GM21381 (cell line): ENCODE measurements around the gene KREMEN1.
A peak's percentile ranks its signal among the peaks of the same experiment; 100 is the strongest.

ENCODE experiments used
- ATAC-seq: cut with Tn5 transposase; IDR thresholded peaks from one replicate; pipeline ENCODE4 v1.9.1; 2021; ENCODE audit warnings: mild to moderate bottlenecking, moderate library complexity; ENCODE audit not compliant: unreplicated experiment

Gene KREMEN1

GRCh38 chr22:29148036-29148435, 75.2 kb downstream of the KREMEN1 start:
- no peak for ATAC-seq

- no peak for ATAC-seq
These were observed 76.0 kb downstream of the KREMEN1 start for GRCh38 chr22:29148826-29149225.

GRCh38 chr22:29149841-29150555, 77.2 kb downstream of the KREMEN1 start:
- ATAC-seq = no peak

GRCh38 chr22:29150701-29151100, 77.9 kb downstream of the KREMEN1 start:
- no peak for ATAC-seq

GRCh38 chr22:29151316-29151715, 78.5 kb downstream of the KREMEN1 start:
- no peak for ATAC-seq

GRCh38 chr22:29152045-29152953, 79.5 kb downstream of the KREMEN1 start:
- ATAC-seq = no peak

GRCh38 chr22:29152954-29153719, 80.3 kb downstream of the KREMEN1 start:
- ATAC-seq = no peak

GRCh38 chr22:29154364-29155048, 81.7 kb downstream of the KREMEN1 start:
- no peak for ATAC-seq

GRCh38 chr22:29155966-29156365, 83.1 kb downstream of the KREMEN1 start:
- ATAC-seq = no peak

GRCh38 chr22:29156507-29156906, 83.7 kb downstream of the KREMEN1 start:
- ATAC-seq = no peak

GRCh38 chr22:29157759-29158535, 85.1 kb downstream of the KREMEN1 start:
- ATAC-seq = no peak

- no peak for ATAC-seq
These were observed 85.7 kb downstream of the KREMEN1 start for GRCh38 chr22:29158546-29158945.

GRCh38 chr22:29163808-29164207, 91.0 kb downstream of the KREMEN1 start:
- no peak for ATAC-seq

GRCh38 chr22:29165321-29166060, 92.7 kb downstream of the KREMEN1 start:
- ATAC-seq = no peak

- ATAC-seq = no peak
These were observed 93.3 kb downstream of the KREMEN1 start for GRCh38 chr22:29166180-29166579.

GRCh38 chr22:29167032-29167911, 94.4 kb downstream of the KREMEN1 start:
- peak; percentile 85 for ATAC-seq

- ATAC-seq = no peak
These were observed 98.9 kb downstream of the KREMEN1 start for GRCh38 chr22:29171721-29172120.

GRCh38 chr22:29172216-29172615, 99.4 kb downstream of the KREMEN1 start:
- no peak for ATAC-seq
